Fibroblast of lung (primary cell): ENCODE results near the gene ACSS1.

Experiments used
- EZH2 ChIP-seq: IDR thresholded peaks from 2 replicates; pipeline ENCODE4 v1.5.1; 2012; ENCODE audit warnings: low read length, control low read depth, mild to moderate bottlenecking; ENCODE audit errors: missing control alignments
- TF ChIP-seq, protein P1 (sequence below), 2 donors: IDR thresholded peaks in 1 of 2; conservative IDR thresholded peaks in 1 of 2; 1 replicate in 1 of 2; 2 replicates in 1 of 2; pipeline ENCODE4 v1.5.1; 2011 to 2012; ENCODE audit warnings: low read length in 2 of 2, control low read depth in 1 of 2, inconsistent platforms in 1 of 2, low read depth in 1 of 2, mild to moderate bottlenecking in 1 of 2

DNA sequence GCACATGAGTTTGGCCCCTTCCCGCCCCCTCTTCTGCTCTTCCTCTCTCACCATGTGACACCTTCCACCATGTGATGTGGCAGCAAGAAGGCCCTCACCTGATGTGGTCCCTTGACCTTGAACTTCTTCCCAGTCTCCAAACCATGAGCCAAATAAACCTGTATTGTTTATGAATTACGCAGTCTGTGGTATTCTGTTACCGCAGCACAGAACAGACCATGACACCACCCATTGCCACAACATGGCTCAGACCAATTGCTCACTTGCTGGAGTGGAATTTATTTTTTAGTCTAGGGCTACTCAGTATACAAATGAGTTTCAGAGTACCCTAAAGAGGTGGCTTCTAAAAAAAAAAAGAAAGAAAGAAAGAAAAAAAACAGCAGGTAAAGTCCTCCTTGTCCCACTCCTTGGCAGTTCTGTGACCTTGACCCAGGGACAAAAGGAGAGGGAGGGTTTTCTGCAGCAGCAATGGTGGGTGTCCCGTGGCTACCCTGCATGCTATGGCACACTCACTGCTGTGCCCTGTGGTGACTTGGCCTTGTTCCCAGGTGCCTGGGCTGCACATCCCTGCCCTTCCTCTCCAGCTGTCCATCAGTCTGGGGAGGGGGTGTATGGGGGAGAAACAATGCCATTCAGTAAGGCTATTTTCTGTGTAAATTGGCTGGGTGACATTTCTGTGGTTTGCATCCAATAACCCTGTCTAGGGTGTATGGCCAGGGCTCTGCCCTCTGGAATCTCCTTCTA, 29.4 kb upstream of the ACSS1 start:
- TF ChIP-seq, protein P1, sequence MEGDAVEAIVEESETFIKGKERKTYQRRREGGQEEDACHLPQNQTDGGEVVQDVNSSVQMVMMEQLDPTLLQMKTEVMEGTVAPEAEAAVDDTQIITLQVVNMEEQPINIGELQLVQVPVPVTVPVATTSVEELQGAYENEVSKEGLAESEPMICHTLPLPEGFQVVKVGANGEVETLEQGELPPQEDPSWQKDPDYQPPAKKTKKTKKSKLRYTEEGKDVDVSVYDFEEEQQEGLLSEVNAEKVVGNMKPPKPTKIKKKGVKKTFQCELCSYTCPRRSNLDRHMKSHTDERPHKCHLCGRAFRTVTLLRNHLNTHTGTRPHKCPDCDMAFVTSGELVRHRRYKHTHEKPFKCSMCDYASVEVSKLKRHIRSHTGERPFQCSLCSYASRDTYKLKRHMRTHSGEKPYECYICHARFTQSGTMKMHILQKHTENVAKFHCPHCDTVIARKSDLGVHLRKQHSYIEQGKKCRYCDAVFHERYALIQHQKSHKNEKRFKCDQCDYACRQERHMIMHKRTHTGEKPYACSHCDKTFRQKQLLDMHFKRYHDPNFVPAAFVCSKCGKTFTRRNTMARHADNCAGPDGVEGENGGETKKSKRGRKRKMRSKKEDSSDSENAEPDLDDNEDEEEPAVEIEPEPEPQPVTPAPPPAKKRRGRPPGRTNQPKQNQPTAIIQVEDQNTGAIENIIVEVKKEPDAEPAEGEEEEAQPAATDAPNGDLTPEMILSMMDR (conservative IDR thresholded peaks at IDR 0.05 in 1 of 2, IDR thresholded peaks at IDR 0.05 in 1 of 2; ENCODE audit: low read depth in 1 of 2, low read length in 2 of 2), result no peak
- TF ChIP-seq EZH2, result no peak
